IMR-90 (cell line): ENCODE results near the gene FUS. TPM values are rescaled to one million over a fixed set of nuclear protein-coding genes. Genes with fewer than 3 reads are reported as not detected.

Experiments
- ATAC-seq: fragments of 200-7000 bp; cut with Tn5 transposase; 2 replicates; pipeline ENCODE4 v1.9.1; 2020; ENCODE audit warnings: low read depth, mild to moderate bottlenecking, moderate library complexity
- BruUV-seq: library from RNA; stranded (reverse); fragments of 400-500 nt; replicated peaks from 2 replicates; lab custom pipeline; 2021; lab: Mats Ljungman, UMichigan
- CTCF ChIA-PET: fragments of 300-600 bp; formaldehyde crosslinking; extraction: SDS; loops from one replicate; lab custom pipeline; 2021; ENCODE audit warnings: antibody characterized with exemption; lab: Yijun Ruan, JAX
- POLR2A ChIA-PET: fragments of 300-600 bp; sonication (Branson Sonifier 250); formaldehyde crosslinking; loops from one replicate; lab custom pipeline; 2022; ENCODE audit warnings: antibody characterized with exemption; ENCODE audit not compliant: unreplicated experiment; lab: Charles Lee
- DNase-seq: peaks from one replicate; pipeline ENCODE4 v3.0.0; 2013
- H2AFZ ChIP-seq: replicated peaks from 2 replicates; pipeline ENCODE3; 2013; ENCODE audit warnings: low read length, mild to moderate bottlenecking; ENCODE audit not compliant: poor library complexity
- H2AK5ac ChIP-seq: 2 replicates; pipeline ENCODE4 v1.6.1; 2013; ENCODE audit warnings: low read depth, low read length, inconsistent platforms
- H2AK9ac ChIP-seq: replicated peaks from 2 replicates; pipeline ENCODE3; 2013; ENCODE audit warnings: mild to moderate bottlenecking, low read depth, low read length, moderate library complexity; ENCODE audit not compliant: poor library complexity
- H2BK120ac ChIP-seq: 2 replicates; pipeline ENCODE4 v1.6.1; 2013; ENCODE audit warnings: low read depth, low read length, inconsistent platforms
- H2BK15ac ChIP-seq: 3 replicates; pipeline ENCODE4 v1.6.1; 2013; ENCODE audit warnings: low read depth, low read length, inconsistent platforms
- H2BK20ac ChIP-seq: 2 replicates; pipeline ENCODE4 v1.6.1; 2013; ENCODE audit warnings: low read depth, mild to moderate bottlenecking, inconsistent platforms, low read length, moderate library complexity
- H2BK5ac ChIP-seq: 2 replicates; pipeline ENCODE4 v1.6.1; 2013; ENCODE audit warnings: mild to moderate bottlenecking, low read depth, low read length, inconsistent platforms; ENCODE audit not compliant: poor library complexity, severe bottlenecking
- H3K14ac ChIP-seq: replicated peaks from 2 replicates; pipeline ENCODE4 v1.6.1; 2013; ENCODE audit warnings: low read depth, low read length, inconsistent platforms
- H3K18ac ChIP-seq: 2 replicates; pipeline ENCODE4 v1.6.1; 2013; ENCODE audit warnings: low read depth, low read length, control low read depth
- H3K23ac ChIP-seq: 2 replicates; pipeline ENCODE4 v1.6.1; 2013; ENCODE audit warnings: low read depth, low read length, inconsistent platforms
- H3K27ac ChIP-seq: 2 replicates; pipeline ENCODE4 v1.5.1; 2013; ENCODE audit warnings: mild to moderate bottlenecking, control low read depth, low read length; ENCODE audit not compliant: insufficient read depth
- H3K27me3 ChIP-seq: 2 replicates; pipeline ENCODE4 v1.6.1; 2013; ENCODE audit warnings: low read length; ENCODE audit not compliant: control insufficient read depth, insufficient read depth
- H3K36me3 ChIP-seq: 2 replicates; pipeline ENCODE4 v1.6.1; 2013; ENCODE audit warnings: low read length, mixed read lengths; ENCODE audit not compliant: control insufficient read depth, insufficient read depth
- H3K4ac ChIP-seq: 2 replicates; pipeline ENCODE4 v1.6.1; 2013; ENCODE audit warnings: low read depth, low read length, inconsistent platforms
- H3K4me1 ChIP-seq: 2 replicates; pipeline ENCODE4 v1.6.1; 2013; ENCODE audit warnings: low read length, mixed read lengths; ENCODE audit not compliant: control insufficient read depth, insufficient read depth
- H3K4me2 ChIP-seq: 2 replicates; pipeline ENCODE4 v1.6.1; 2013; ENCODE audit warnings: low read depth, mild to moderate bottlenecking, control low read depth, low read length, moderate library complexity
- H3K4me3 ChIP-seq: 2 replicates; pipeline ENCODE4 v1.5.1; 2013; ENCODE audit warnings: low read depth, mild to moderate bottlenecking, control low read depth, low read length, moderate library complexity; ENCODE audit not compliant: insufficient read depth
- H3K56ac ChIP-seq: 2 replicates; pipeline ENCODE4 v1.6.1; 2013; ENCODE audit warnings: low read length, inconsistent platforms; ENCODE audit not compliant: insufficient read depth; ENCODE audit errors: extremely low read depth
- H3K79me1 ChIP-seq, 2 experiments: 2 replicates each; pipeline ENCODE4 v1.6.1; 2013; ENCODE audit warnings: low read length in 2 of 2, inconsistent platforms in 1 of 2, low read depth in 1 of 2
- H3K9ac ChIP-seq: 2 replicates; pipeline ENCODE4 v1.6.1; 2013; ENCODE audit warnings: low read depth, low read length, control low read depth
- H3K9me1 ChIP-seq: 2 replicates; pipeline ENCODE4 v1.6.1; 2013; ENCODE audit warnings: low read length, inconsistent platforms; ENCODE audit not compliant: insufficient read depth
- H3K9me3 ChIP-seq: 2 replicates; pipeline ENCODE4 v1.6.1; 2013; ENCODE audit warnings: low read length; ENCODE audit not compliant: control insufficient read depth, insufficient read depth
- H4K20me1 ChIP-seq: 2 replicates; pipeline ENCODE4 v1.6.1; 2013; ENCODE audit warnings: low read length, inconsistent platforms; ENCODE audit not compliant: insufficient read depth
- H4K5ac ChIP-seq: 2 replicates; pipeline ENCODE4 v1.6.1; 2013; ENCODE audit warnings: mild to moderate bottlenecking, low read depth, low read length, control low read depth
- H4K8ac ChIP-seq, 2 experiments: 2 replicates each; pipeline ENCODE4 v1.6.1; 2013; ENCODE audit warnings: low read depth in 2 of 2, low read length in 2 of 2, control low read depth in 1 of 2, inconsistent platforms in 1 of 2
- H4K91ac ChIP-seq: 2 replicates; pipeline ENCODE4 v1.6.1; 2013; ENCODE audit warnings: low read depth, low read length, inconsistent platforms; ENCODE audit not compliant: insufficient read depth
- CEBPB ChIP-seq: IDR thresholded peaks from 2 replicates; pipeline ENCODE4 v1.6.1; 2012; ENCODE audit warnings: low read depth, low read length, improper control_type of control experiment
- FOS ChIP-seq: fragments of 150-350 bp; IDR thresholded peaks from 2 replicates; pipeline ENCODE4 v1.6.1; 2016; ENCODE audit warnings: low read depth, low read length
- MAFK ChIP-seq: IDR thresholded peaks from 2 replicates; pipeline ENCODE4 v1.6.1; 2012; ENCODE audit warnings: low read depth, low read length, improper control_type of control experiment
- MAZ ChIP-seq: IDR thresholded peaks from 2 replicates; pipeline ENCODE4 v1.6.1; 2012; ENCODE audit warnings: low read depth, mild to moderate bottlenecking, low read length, improper control_type of control experiment, moderate library complexity, borderline replicate concordance
- MXI1 ChIP-seq: IDR thresholded peaks from 2 replicates; pipeline ENCODE4 v1.6.1; 2012; ENCODE audit warnings: low read depth, mild to moderate bottlenecking, low read length, moderate library complexity, borderline replicate concordance
- RAD21 ChIP-seq: IDR thresholded peaks from 2 replicates; pipeline ENCODE4 v1.6.1; 2012; ENCODE audit warnings: low read length, improper control_type of control experiment
- RCOR1 ChIP-seq: IDR thresholded peaks from 2 replicates; pipeline ENCODE4 v1.6.1; 2012; ENCODE audit warnings: mild to moderate bottlenecking, low read length, improper control_type of control experiment; ENCODE audit not compliant: insufficient replicate concordance
- SMC3 ChIP-seq: fragments of 150-350 bp; IDR thresholded peaks from 2 replicates; pipeline ENCODE4 v1.6.1; 2016; ENCODE audit warnings: low read depth, mild to moderate bottlenecking, antibody characterized with exemption, low read length, moderate library complexity
- WGBS, 2 experiments: methylation state at CpG; one replicate each; pipeline versions ENCODE4 v1.1.5 to v1.1.7; 2013; ENCODE audit warnings: missing lambda C conversion rate in 2 of 2; ENCODE audit not compliant: insufficient read length in 1 of 2; ENCODE audit errors: extremely low coverage in 2 of 2; 5-methylcytosine and 5-hydroxymethylcytosine counted together
- dilution Hi-C: fragments of 300-500 bp; cut with HindIII; formaldehyde crosslinking; loops from one replicate; pipeline ENCODE4 v1.14.3; 2018; ENCODE audit warnings: low sequenced_read_pairs; ENCODE audit not compliant: unreplicated experiment
- in situ Hi-C: fragments of 300-500 bp; cut with MboI; formaldehyde crosslinking; loops from 3 replicates; pipeline ENCODE4 v1.14.3; 2019; ENCODE audit warnings: low sequenced_read_pairs, inconsistent platforms, mixed read lengths
- intact Hi-C: fragments of 100-400 bp; cut with micrococcal nuclease; formaldehyde crosslinking; loops from 2 replicates; pipeline ENCODE4 v1.10.0; 2022
- polyA plus RNA-seq, 3 experiments: library from polyadenylated mRNA; depleted of rRNA; stranded (reverse); fragments of >200 nt; gene quantifications; 2 replicates each; pipeline ENCODE4 v1.2.3, GENCODE V29; 2012; ENCODE audit warnings: low replicate concordance in 1 of 3
- total RNA-seq: library from RNA; depleted of rRNA; stranded (reverse); fragments of >200 nt; gene quantifications from 2 replicates; pipeline ENCODE4 v1.2.3, GENCODE V29; 2012
- TF ChIP-seq, protein P1 (sequence below): fragments of 150-350 bp; IDR thresholded peaks from 2 replicates; pipeline ENCODE4 v1.6.1; 2016; ENCODE audit warnings: low read depth, mild to moderate bottlenecking, low read length, moderate library complexity, borderline replicate concordance
- TF ChIP-seq, protein P2 (sequence below): fragments of 150-350 bp; IDR thresholded peaks from 2 replicates; pipeline ENCODE4 v1.6.1; 2017; ENCODE audit warnings: mild to moderate bottlenecking, antibody characterized with exemption, low read length, low read depth
- TF ChIP-seq, protein P3 (sequence below): conservative IDR thresholded peaks from 2 replicates; pipeline ENCODE4 v1.5.1; 2012; ENCODE audit warnings: mild to moderate bottlenecking, low read depth, low read length, improper control_type of control experiment

Gene FUS
- total and polyA plus RNA-seq, 2 of the 4 experiments (the other 2 are of a cell fraction), result 42.8 to 340 TPM

DNA sequence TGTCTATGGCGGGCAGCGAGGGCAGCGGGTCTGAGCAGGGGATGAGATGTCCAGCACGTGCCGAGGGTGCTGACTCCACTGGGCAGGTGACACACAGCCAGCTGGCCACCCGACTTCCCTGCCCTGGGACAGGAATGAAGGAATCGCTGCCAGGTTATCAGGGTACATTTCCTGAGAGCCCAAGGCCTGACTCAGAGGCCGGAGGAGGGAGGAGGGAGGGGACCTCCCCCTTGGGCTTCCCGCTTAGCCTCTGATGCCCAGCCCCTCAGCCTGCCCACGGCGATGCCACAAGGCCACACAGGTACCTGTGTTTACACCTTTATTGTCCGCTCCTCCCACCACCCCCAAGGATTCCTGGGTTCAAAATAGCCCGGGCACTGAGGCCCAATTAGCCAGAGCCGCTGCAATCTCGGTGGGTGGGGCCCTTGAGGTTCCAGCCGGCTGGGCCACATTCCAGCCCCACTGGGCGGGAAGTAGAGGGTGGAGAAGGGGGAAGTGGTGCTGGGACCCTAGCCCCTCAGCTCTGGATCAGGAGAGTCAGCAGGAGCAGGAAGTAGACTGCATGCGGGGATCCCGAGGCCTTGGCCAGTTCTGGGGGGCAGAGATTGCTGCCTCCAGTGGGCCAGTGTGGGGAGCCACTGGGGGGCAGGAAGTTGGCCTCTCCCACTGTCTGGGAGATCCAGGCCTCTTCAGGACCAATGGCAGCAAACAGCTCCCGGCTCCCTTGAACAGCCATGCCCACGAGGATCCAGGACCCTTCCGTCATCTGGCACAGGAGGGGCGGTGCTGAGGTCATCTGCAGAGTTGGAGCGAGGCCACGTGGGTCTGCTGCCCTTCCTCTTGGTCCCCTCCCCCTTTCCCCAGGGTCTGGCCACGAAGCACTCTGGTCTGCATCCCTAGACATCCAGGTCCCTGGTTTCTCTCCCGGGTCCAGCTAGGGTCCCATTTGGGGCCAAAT lies 41.0 kb upstream of the FUS start:
- POLR2A ChIA-PET, result no interaction called here
- Histone ChIP-seq H3K14ac (no peak overlapping the region; the same call in none of the 2 replicates), H3K9ac (no peak overlapping the region), H3K9me1 (peaks cover 8% of the 10 kb centered on the region), H2AK5ac (peak overlapping the region; percentile 84), H3K27ac (no peak overlapping the region), H4K91ac (peak overlapping the region; percentile 79), H3K27me3 (no peaks in the 10 kb centered on the region; the same call in 1 of the 2 replicates), H4K5ac (peak overlapping the region; percentile 80), H2BK5ac (peak overlapping the region; percentile 72), H3K79me1 (peaks cover 0 to 7% of the 10 kb centered on the region in 2 experiments; a peak in 1 of 4 replicates), H3K36me3 (no peaks in the 10 kb centered on the region), H3K4me1 (peaks cover 19% of the 10 kb centered on the region), H3K23ac (no peak overlapping the region; the same call in 1 of the 2 replicates), H3K4me2 (peak overlapping the region; percentile 35; the same call in 1 of the 2 replicates), H2BK20ac (no peak overlapping the region; the same call in 1 of the 2 replicates), H2AFZ (peak overlapping the region; percentile 90), H4K20me1 (no peaks in the 10 kb centered on the region), H2BK15ac (peak overlapping the region; percentile 68; the same call in 1 of the 3 replicates), H3K4ac (peak overlapping the region; percentile 59; the same call in 1 of the 2 replicates), H3K9me3 (no peaks in the 10 kb centered on the region), H2AK9ac (peak overlapping the region; percentile 77), H3K56ac (no peak overlapping the region), H4K8ac (peak overlapping the region; percentile 23 to 91; a peak in 3 of 4 replicates), H2BK120ac (peak overlapping the region; percentile 70), H3K4me3 (no peak overlapping the region), H3K18ac (peak overlapping the region; percentile 49; the same call in 1 of the 2 replicates)
- WGBS, 2 experiments, result 66% methylated on average over 9 of the region's 27 CpGs; no CpG with 5 or more reads in 1 of the 2 experiments
- in situ Hi-C loops (no loop called here), intact Hi-C loops (no loop called here), dilution Hi-C loops (no loop called here)
- ATAC-seq, result no peak
- CTCF ChIA-PET, result interaction anchor here (0.6 kb wide), 1 partner anchor 29 kb away, joined by 4 read pairs; no protein-coding TSS in a partner anchor
- no TSS peak for BruUV-seq
- peak; percentile 70 for DNase-seq
- TF ChIP-seq, protein P1, sequence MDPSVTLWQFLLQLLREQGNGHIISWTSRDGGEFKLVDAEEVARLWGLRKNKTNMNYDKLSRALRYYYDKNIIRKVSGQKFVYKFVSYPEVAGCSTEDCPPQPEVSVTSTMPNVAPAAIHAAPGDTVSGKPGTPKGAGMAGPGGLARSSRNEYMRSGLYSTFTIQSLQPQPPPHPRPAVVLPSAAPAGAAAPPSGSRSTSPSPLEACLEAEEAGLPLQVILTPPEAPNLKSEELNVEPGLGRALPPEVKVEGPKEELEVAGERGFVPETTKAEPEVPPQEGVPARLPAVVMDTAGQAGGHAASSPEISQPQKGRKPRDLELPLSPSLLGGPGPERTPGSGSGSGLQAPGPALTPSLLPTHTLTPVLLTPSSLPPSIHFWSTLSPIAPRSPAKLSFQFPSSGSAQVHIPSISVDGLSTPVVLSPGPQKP, result no peak
- no peak for TF ChIP-seq SMC3
- TF ChIP-seq MAZ, result peak; percentile 31; the same call in 1 of the 2 replicates
- TF ChIP-seq RAD21, result no peak
- TF ChIP-seq FOS, result peak; percentile 21; the same call in 1 of the 2 replicates
- peak; percentile 13 for TF ChIP-seq RCOR1
- TF ChIP-seq MXI1, result no peak
- TF ChIP-seq, protein P2, sequence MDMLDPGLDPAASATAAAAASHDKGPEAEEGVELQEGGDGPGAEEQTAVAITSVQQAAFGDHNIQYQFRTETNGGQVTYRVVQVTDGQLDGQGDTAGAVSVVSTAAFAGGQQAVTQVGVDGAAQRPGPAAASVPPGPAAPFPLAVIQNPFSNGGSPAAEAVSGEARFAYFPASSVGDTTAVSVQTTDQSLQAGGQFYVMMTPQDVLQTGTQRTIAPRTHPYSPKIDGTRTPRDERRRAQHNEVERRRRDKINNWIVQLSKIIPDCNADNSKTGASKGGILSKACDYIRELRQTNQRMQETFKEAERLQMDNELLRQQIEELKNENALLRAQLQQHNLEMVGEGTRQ, result peak; percentile 61; the same call in 1 of the 2 replicates
- TF ChIP-seq, protein P3, sequence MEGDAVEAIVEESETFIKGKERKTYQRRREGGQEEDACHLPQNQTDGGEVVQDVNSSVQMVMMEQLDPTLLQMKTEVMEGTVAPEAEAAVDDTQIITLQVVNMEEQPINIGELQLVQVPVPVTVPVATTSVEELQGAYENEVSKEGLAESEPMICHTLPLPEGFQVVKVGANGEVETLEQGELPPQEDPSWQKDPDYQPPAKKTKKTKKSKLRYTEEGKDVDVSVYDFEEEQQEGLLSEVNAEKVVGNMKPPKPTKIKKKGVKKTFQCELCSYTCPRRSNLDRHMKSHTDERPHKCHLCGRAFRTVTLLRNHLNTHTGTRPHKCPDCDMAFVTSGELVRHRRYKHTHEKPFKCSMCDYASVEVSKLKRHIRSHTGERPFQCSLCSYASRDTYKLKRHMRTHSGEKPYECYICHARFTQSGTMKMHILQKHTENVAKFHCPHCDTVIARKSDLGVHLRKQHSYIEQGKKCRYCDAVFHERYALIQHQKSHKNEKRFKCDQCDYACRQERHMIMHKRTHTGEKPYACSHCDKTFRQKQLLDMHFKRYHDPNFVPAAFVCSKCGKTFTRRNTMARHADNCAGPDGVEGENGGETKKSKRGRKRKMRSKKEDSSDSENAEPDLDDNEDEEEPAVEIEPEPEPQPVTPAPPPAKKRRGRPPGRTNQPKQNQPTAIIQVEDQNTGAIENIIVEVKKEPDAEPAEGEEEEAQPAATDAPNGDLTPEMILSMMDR, result no peak
- TF ChIP-seq MAFK, result no peak
- no peak for TF ChIP-seq CEBPB
